GM18519 (cell line): ENCODE results near the gene KRT6C.
"Not testable (repeated sequence)": the region's sequence is repeated elsewhere in the genome, so short reads cannot be mapped to it uniquely, and the experiment has no call there.

Experiments used
- ATAC-seq: cut with Tn5 transposase; IDR thresholded peaks from one replicate; pipeline ENCODE4 v1.9.1; 2021; ENCODE audit warnings: mild to moderate bottlenecking, moderate library complexity; ENCODE audit not compliant: unreplicated experiment, low FRiP score

KRT6C gene

DNA sequence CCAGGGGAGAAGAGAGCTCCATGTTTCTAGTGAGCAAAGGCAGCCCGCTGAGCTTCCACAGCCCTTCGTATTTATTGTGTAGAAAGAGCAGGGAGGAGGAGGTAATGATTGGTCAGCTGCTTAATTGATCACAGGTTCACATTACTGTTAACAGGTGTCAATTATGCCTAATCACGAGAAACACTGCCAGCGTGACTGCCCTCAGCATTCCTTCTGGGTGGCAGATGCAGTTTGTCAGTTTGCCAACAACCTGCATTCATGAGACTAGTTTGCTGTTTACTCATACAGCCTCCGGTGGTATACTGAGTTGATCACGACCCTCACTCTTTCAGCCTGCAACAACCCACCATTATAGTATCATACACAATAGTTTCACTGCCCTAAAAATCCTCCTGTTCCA, 27.0 kb upstream of the KRT6C start:
- ATAC-seq, result not testable (repeated sequence)

DNA sequence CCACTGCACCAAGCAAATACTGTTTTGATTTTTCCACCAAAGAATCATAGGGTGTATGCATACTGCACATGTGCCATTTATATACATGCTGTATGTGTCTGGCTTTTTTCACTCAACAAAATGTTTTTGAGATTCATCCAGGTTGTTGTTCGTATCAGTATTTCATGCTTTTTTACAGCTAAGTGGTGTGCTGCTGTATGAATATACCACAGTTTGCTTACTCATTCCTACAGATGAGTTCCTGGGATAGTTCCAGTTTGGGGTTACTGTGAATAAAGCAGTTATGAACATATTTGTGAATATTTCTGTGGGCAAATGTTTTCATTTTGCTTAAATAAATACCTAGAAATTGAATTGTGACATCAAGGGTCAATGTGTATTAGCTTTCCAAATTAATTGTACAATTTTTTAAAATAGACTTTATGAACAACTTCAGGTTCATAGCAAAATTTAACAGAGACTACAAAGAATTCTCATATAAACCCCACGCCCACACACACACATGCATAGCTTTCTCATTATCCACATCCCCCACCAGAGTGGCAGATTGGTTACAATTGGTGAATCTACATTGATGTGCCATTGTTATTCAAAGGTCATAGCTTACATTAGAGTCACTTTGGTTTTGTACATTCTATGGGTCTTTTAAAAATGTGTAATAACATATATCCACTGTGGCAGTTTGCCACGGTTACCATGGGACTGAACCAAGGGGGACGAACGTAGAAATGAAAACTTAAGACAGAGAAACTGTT, 26.4 kb upstream of the KRT6C start:
- ATAC-seq, result no peak

DNA sequence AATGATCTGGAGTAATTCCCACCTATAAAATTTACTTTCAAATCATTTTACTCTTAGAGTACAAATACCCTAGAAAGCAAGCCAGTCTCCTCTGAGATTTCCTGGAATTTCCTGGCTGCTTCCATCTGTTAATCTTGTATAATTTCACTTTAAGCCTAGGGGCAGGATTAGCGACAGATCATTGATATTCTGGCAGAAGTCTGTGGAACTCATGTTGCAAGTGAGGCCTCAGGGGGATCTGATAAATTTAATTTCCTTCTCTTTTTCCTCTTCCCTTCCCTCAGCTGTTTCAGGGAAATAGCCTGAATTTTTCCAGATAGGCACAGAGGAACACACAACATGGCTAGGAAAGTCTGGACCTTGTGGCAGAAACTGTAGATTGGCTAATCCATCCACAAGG, 25.3 kb upstream of the KRT6C start:
- no peak for ATAC-seq

DNA sequence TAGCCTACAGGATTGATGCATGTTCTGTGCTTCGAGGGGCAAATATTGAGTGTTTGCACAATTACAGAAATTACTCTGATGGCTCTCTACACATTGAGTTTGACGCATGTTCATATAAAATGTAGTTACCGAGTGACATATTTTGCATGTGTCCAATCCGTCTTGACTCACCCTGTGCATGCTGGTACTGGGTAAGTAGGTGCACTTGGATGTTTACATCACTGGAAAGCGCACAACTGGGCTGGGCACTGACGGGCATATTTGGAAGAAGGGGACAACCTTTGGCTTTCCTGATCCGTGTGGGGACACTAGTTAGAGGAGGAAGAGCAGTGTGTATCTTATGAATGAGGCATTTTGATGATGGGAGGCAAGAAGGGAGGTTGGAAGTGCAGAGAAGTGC, 24.4 kb upstream of the KRT6C start:
- ATAC-seq, result no peak

DNA sequence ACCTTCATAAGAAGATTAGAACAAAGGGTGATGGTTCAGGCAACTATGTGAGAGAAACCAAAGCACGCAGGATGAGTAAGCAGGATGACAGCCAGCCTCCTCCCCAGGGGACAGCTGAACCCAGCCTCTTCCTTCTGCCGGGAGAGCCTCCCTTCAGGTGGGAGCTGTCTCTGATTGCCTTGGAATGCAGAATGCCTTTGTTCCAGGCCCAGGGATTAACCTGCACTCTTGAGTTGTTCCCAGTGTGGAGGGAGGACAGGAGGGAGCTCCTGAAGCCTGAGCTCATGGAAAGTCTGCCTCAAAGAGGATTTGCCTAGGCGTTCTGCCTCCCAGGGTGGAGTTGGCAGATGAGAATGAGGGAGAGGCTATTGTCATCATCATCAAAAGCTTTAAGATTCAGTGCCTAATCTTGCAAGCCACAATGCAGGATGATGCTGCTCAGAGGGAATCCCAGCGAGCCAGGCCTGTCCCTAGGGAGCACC, 23.0 kb upstream of the KRT6C start:
- ATAC-seq, result no peak

DNA sequence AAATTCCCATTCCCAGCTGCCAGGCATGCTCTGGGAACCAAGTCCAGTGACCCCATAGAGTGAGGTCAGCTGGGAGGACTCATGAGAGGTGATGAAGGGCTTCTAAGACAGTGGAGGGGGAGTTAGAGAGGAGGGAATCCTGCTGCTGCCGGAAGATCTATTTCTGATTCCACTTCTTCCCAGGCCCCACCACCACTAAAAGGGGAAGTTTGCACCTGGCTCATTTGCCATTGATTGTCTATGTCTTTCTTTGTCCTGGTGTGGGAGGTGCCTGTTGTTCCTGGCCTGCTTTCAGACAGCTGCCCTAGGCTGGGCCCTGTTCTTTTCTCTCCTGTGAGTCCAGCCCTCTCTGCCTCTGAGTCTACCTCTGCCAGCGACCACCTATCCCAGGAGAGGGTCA, 22.4 kb upstream of the KRT6C start:
- ATAC-seq, result no peak

DNA sequence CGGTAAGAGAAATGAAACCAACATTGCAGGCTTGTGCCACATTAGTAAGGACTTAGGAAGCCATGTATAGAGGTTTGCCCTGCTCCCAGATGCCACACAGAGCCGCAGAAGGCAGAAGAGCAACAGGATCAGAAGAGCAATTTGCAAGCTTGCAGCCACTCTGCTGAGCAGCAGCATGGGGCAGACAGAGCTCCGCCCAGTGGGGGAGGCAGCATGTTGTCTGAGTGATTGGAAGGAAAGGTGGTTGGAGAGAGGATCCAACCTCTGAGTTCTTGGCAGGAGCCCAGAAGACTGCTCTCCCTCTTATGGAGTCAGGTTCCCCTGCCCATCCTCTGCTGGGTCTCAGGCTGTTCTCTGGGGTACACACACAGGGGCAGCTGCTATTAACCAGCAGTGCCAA, 21.8 kb upstream of the KRT6C start:
- no peak for ATAC-seq

DNA sequence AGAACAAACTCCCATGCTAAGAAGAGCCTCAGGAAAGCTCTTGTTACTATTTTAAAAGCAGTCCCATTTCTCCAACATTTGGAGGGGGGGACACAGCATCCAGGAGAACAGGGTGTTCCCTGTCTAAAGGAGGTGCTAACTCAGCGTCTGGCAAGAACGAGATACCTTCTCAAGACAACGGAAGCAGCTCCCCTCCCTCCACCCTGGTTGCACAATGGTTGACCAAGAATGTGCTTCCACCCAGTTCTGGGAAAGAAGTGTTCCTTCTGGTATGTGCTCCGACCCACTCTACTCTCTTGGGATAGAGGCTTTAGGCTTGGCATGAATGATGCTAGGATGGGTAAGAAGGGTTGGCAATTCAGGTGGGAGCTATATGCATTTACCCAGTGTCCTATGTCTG, 20.9 kb upstream of the KRT6C start:
- ATAC-seq, result no peak

DNA sequence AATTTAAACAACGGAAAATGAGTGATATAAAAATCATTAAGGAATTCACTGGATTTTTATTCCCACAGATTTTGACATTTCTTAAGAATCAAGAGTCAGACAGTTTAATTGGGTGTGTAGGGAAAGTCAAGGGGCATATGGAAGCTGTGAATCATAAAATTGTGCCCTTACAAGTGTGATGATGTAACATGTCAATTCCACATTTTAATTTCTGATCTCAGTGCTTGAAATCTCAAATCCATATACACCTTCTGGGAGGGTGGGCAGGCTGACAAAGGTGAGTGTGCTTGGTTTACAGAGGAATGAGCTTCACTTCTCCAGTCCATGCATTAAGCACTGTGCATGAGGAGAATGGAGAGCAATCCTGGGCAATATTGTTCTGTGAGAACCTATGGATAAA, 20.5 kb upstream of the KRT6C start:
- ATAC-seq, result no peak

DNA sequence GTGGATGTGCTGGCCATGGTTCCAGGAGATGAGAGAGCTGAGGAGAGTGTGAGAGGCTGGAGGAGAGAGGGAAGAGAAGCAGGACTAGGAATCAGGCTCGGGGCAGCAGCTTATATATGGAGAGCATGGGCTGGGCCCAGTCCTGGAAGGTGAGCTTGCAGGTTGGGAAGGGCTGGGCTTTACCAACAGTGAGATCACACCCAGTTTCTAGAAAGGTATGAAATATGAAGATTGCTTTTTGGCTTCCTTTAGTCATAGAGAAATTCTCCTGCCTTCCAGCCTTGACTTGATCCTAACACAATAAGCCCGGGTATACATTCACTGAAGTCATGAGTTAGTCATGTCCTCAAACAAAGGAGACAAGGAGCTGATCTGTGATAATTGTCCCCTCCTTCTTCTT, 19.6 kb upstream of the KRT6C start, which contains the start of gene KRT6A:
TSS of gene KRT6A (minus strand) at position 86 of the 400 bp plus-strand sequence. CDS start at position 17, 69 bp downstream.
- no peak for ATAC-seq

DNA sequence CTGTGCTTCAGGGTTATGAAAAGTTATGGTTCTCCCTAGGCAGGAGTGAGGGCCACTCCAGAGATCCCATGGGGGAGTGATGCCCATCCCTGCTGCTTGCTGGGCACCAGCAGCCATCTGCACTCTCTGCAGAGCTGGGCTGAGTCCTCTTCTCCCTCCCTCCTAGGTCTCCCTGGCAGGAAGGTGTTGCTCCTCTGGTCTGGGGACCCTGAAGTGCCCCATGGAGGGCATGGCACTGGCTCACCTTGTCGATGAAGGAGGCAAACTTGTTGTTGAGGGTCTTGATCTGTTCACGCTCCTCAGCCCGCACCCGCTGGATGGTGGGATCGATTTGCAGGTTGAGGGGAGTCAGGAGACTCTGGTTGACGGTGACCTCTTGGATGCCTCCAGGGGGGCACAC, 18.8 kb upstream of the KRT6C start:
- not testable (repeated sequence) for ATAC-seq

DNA sequence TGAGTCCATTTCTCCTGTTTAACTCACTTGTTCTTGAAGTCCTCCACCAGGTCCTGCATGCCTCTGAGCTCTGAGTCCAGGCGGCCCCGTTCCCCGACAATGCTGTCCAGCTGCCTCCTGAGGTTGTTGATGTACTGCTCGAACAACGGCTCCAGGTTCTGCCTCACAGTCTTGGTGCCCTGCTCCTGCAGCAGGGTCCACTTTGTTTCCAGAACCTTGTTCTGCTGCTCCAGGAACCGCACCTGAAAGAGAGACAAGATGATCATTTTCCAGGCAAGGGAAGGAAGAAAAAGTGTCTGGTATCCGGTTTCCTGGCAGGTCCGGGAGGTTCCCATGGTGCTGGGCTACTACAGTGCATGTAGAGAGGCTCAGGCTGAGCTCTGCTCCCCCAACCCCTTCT, 17.9 kb upstream of the KRT6C start:
- not testable (repeated sequence) for ATAC-seq

DNA sequence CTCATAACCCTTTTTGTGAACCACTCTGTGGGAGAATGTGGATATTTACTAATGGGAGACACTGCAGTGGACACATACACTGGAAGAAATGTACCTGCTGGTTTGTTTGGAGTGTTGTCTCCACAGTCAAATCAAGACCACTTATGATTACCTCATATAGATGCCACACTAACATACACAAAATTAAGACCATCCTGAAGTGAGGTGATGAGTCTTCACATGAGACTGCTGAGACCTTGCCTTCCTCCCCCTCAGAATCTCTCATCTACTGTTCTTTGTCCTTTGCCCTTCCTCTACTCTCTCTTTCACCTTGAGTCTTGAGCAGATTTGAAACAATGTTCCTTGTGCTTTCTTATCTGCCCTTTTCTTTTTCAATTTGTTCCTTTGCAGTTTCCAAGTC, 15.1 kb upstream of the KRT6C start:
- ATAC-seq, result no peak

DNA sequence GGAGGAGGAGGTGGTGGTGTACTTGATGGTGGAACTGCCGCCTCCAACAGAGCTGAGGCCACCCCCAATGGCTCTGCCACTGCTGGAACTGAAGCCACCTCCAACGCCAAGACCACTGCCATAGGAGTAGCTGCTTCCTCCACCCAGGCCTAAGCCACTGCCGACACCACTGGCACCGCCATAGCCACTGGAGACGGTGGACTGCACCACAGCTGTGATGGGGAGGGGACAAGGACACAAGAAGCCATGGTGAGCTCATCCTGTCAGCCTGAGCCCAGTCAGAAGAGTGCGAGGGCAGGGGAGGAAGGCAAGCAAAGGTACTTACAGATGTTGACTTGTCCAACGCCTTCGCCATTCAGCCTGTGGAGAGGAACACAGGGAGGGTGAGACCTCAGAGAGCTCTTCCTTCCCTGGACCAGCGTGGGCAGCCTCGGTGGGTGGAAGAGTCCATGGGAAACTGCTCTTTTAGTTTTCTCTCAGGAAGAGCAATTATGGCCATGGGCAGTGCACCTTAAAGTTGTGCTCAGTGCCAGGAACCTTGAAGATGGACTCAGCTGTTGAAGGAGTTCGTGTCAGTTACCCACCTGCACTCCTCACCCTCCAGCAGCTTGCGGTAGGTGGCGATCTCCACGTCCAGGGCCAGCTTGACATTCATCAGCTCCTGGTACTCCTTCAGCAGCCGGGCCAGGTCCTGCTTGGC, 14.3 kb upstream of the KRT6C start:
- ATAC-seq, result not testable (repeated sequence)

DNA sequence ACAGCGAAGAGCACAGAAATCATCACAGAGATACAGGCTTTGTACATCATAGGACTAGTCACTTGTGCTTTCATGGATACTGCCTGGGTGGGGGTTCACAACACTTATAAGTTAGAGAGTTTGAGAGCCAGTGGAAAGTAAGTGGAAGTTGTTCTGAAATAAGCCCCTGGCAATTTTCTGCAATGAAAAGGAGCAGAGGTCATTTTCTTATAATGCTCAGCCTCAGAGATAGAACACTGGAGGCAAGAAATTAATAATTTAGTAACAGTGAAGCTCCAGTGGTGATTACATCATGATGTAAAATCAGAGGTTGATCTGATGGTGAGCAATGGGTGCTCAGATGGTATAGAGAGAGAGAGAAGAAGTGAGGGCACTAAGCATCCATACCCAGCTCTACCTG, 13.6 kb upstream of the KRT6C start:
- no peak for ATAC-seq

DNA sequence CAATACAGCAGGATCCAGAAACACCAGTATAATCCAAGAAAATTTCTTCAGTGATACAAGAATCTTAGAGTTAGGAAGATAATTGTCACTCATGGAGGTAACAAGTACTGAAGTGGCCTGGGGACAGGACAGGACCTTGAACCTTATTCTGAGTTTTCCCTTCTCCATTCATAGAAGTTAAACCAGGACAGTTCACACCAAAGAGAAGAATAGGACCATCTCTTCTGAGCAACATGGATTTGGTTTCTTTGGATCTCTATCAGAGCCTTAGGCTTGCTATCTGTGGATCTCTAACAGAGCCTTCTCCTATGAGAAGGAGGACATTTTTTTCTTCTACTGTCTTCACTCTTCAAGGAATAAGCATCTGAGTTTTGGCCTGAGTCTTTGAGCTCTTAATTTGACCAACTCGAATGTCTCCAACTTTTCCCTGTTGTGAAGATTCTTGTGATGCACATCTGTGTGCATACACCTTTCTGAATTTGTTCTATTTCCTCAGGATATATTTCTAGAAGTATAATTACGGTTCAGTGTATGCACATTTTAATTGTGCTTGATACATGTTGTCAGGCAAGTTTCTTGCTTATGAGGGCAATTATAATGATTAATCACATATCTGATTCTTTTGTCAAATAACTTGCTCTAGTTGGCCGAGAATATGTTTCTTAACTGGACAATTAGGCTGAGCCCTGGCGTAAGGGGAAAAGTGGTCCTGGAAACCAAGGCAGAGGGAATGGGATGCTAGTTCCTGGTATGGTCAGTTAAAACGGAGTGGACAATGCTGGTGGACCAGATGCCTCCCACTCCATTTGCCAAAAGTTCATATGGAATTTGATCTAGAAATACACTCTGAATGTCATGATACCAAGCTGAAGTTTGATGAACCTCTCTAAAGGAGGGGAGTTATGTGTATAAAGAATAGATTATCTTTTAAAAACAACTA, 12.8 kb upstream of the KRT6C start:
- ATAC-seq, result no peak

DNA sequence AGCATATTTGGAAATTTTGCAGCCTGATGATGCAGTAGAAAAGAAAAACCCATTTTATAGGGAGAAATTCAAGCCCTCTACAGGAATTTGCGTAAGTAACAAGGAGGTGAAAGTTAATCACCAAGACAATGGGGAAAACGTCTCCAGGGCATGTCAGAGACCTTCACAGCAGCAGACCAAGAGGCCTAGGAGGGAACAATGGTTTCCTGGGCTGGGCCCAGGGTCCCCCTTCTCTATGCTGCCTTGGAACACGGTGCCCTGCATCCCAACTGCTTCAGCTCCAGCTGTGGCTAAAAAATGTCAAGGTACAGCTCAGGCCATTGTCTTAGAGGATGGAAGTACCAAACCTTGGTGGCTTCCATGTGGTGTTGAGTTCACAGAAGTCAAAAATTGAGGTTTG, 6.5 kb upstream of the KRT6C start:
- no peak for ATAC-seq

DNA sequence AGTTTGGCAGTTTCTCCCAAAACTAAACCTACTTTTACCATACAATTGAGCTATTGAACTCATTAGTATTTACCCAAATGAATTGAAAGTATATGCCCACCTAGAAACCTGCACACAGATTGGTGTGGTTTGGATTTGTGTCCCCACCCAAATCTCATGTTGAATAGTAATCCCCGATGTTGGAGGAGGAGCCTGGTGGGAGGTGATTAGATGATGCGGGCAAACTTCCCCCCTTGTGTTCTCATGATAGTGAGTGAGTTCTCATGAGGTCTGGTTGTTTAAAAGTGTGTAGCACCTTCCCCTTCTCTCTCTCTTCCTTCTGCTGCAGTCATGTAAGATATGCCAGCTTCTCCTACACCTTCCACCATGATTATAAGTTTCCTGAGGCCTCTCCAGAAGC, 4.0 kb upstream of the KRT6C start:
- ATAC-seq, result no peak

DNA sequence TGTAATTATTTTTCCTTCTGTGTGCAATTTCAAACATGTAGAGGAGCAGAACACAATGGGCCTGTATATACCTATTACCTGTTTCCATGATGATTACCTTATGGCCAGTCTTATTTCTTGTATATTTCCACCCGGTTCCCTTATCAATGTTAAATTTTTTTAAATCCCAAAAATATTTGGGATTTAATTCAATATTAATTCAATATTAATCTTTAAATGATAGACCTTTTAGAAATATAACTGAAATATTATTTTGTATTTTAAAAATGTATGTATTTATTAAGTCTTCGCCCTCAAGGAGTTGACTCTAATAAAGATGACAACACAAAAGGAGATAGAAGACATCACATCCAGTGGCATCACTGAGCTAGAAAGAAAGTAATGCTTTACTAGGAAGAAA, 607 bp upstream of the KRT6C start:
- no peak for ATAC-seq

DNA sequence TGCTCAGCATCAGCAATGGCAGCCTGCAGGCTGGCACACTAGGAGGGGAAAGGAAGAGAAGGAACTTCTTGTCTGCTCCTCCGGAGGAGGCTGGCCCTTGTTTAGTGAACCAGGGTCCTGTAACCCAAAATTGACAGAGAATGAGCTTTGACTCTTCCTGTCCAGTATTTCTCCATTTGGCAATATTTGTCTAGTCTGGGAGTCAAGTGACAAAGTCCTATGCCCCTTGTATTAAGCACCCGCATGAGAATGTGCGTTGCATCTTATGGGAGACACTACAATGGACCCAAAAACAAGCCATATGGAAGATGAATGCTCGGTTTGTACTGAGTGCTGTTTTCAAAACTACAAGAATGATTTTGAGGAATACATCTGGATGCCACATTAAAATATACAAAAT, 3.8 kb downstream of the KRT6C start:
- ATAC-seq, result no peak

DNA sequence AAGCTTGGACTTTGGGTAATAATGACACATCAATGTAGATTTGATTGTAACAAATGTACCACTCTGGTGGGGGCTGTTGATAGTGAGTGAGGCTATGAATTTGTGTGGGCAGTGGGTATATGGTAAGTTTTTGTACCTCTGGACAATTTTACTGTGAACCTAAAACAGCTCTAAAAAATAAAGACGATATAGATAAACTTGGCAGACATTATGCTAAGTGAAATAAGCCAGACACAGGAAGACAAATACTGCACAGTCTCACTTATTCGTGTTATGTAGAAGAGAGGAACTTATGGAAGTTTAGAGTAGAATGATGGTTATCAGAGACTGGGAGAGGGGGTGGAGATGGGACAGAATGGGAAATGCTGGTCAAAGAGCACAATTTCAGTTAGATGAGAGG, 8.7 kb downstream of the KRT6C start:
- ATAC-seq, result no peak
